ENCODE measurements around the gene PRKN. TPM values are rescaled to one million over a fixed set of nuclear protein-coding genes. Genes with fewer than 3 reads are reported as not detected.
A peak's percentile ranks its signal among the peaks of the same experiment; 100 is the strongest.
"Not testable (repeated sequence)": the region's sequence is repeated elsewhere in the genome, so short reads cannot be mapped to it uniquely, and the experiment has no call there.

PRKN gene
- total RNA-seq, 1 donor from 2014 or later: 7.0 TPM

GRCh38 chr6:161830866-161831616, 896.5 kb downstream of the PRKN start:
- H3K4me1 Mint-ChIP-seq (ENCODE audit: low read depth, unreplicated experiment): peaks cover 2% of the 10 kb centered on the region
- H3K4me3 Mint-ChIP-seq (ENCODE audit: unreplicated experiment): no peak overlapping the region
- H3K27ac Mint-ChIP-seq (ENCODE audit: unreplicated experiment): no peak overlapping the region
- no peak for TF ChIP-seq CTCF (IDR thresholded peaks at IDR 0.05; ENCODE audit: partially characterized antibody, unreplicated experiment)
- peaks cover 3% of the 10 kb centered on the region for H3K27me3 Mint-ChIP-seq (ENCODE audit: unreplicated experiment)
- no peaks in the 10 kb centered on the region for H3K9me3 Mint-ChIP-seq (ENCODE audit: unreplicated experiment)
- no peak for DNase-seq
- H3K36me3 Mint-ChIP-seq (ENCODE audit: unreplicated experiment): no peaks in the 10 kb centered on the region

GRCh38 chr6:161829291-161829729, 898.3 kb downstream of the PRKN start:
- Mint-ChIP-seq H3K4me1 (ENCODE audit: low read depth, unreplicated experiment) (no peaks in the 10 kb centered on the region), H3K4me3 (ENCODE audit: unreplicated experiment) (no peak overlapping the region), H3K36me3 (ENCODE audit: unreplicated experiment) (no peaks in the 10 kb centered on the region), H3K27me3 (ENCODE audit: unreplicated experiment) (peaks cover 3% of the 10 kb centered on the region), H3K9me3 (ENCODE audit: unreplicated experiment) (no peaks in the 10 kb centered on the region), H3K27ac (ENCODE audit: unreplicated experiment) (no peak overlapping the region)
- TF ChIP-seq CTCF (IDR thresholded peaks at IDR 0.05; ENCODE audit: partially characterized antibody, unreplicated experiment): no peak
- no peak for DNase-seq

GRCh38 chr6:161828355-161828754, 899.2 kb downstream of the PRKN start:
- no peaks in the 10 kb centered on the region for H3K36me3 Mint-ChIP-seq (ENCODE audit: unreplicated experiment)
- DNase-seq: peak; percentile 26
- no peaks in the 10 kb centered on the region for H3K9me3 Mint-ChIP-seq (ENCODE audit: unreplicated experiment)

GRCh38 chr6:161826512-161826911, 901.1 kb downstream of the PRKN start:
- no peak for DNase-seq
- no peaks in the 10 kb centered on the region for H3K36me3 Mint-ChIP-seq (ENCODE audit: unreplicated experiment)
- no peak for TF ChIP-seq CTCF (IDR thresholded peaks at IDR 0.05; ENCODE audit: partially characterized antibody, unreplicated experiment)
- no peaks in the 10 kb centered on the region for H3K9me3 Mint-ChIP-seq (ENCODE audit: unreplicated experiment)
- H3K27ac Mint-ChIP-seq (ENCODE audit: unreplicated experiment): no peak overlapping the region
- no peaks in the 10 kb centered on the region for H3K4me1 Mint-ChIP-seq (ENCODE audit: low read depth, unreplicated experiment)
- H3K27me3 Mint-ChIP-seq (ENCODE audit: unreplicated experiment): peaks cover 3% of the 10 kb centered on the region
- no peak overlapping the region for H3K4me3 Mint-ChIP-seq (ENCODE audit: unreplicated experiment)

More at GRCh38 chr6:161828355-161828754, 899.2 kb downstream of the PRKN start:
- Mint-ChIP-seq H3K27me3 (ENCODE audit: unreplicated experiment) (peaks cover 3% of the 10 kb centered on the region), H3K27ac (ENCODE audit: unreplicated experiment) (no peak overlapping the region), H3K4me3 (ENCODE audit: unreplicated experiment) (no peak overlapping the region), H3K4me1 (ENCODE audit: low read depth, unreplicated experiment) (no peaks in the 10 kb centered on the region)
- no peak for TF ChIP-seq CTCF (IDR thresholded peaks at IDR 0.05; ENCODE audit: partially characterized antibody, unreplicated experiment)

- not testable (repeated sequence) for H3K27ac Mint-ChIP-seq (ENCODE audit: unreplicated experiment); H3K4me3 Mint-ChIP-seq (ENCODE audit: unreplicated experiment); H3K4me1 Mint-ChIP-seq (ENCODE audit: low read depth, unreplicated experiment); H3K9me3 Mint-ChIP-seq (ENCODE audit: unreplicated experiment); DNase-seq; H3K36me3 Mint-ChIP-seq (ENCODE audit: unreplicated experiment); H3K27me3 Mint-ChIP-seq (ENCODE audit: unreplicated experiment)
Observed at GRCh38 chr6:161822204-161822603, 905.4 kb downstream of the PRKN start.
